ENCODE measurements around the gene HLA-DOA.

Gene HLA-DOA

GRCh38 chr6:32982702-32983492 is 26.5 kb downstream of the HLA-DOA start:
- DNase-seq (ENCODE audit: low spot score), result no peak
- in situ Hi-C loops (cut with MboI; ENCODE audit: low pct_unique_long_range_greater_than_20kb, low sequenced_read_pairs, unreplicated experiment), result no loop called here
- TF ChIP-seq CTCF (IDR thresholded peaks at IDR 0.05; ENCODE audit: extremely low read depth, insufficient read depth, missing control alignments), result no peak

GRCh38 chr6:32982084-32982701 is 27.2 kb downstream of the HLA-DOA start:
- no peak for TF ChIP-seq CTCF (IDR thresholded peaks at IDR 0.05; ENCODE audit: extremely low read depth, insufficient read depth, missing control alignments)
- in situ Hi-C loops (cut with MboI; ENCODE audit: low pct_unique_long_range_greater_than_20kb, low sequenced_read_pairs, unreplicated experiment), result no loop called here
- DNase-seq (ENCODE audit: low spot score), result no peak

GRCh38 chr6:32980488-32981038 is 28.8 kb downstream of the HLA-DOA start:
- no peak for DNase-seq (ENCODE audit: low spot score)
- in situ Hi-C loops (cut with MboI; ENCODE audit: low pct_unique_long_range_greater_than_20kb, low sequenced_read_pairs, unreplicated experiment), result no loop called here

GRCh38 chr6:32979720-32980487 is 29.5 kb downstream of the HLA-DOA start:
- TF ChIP-seq CTCF (IDR thresholded peaks at IDR 0.05; ENCODE audit: extremely low read depth, insufficient read depth, missing control alignments), result no peak
- in situ Hi-C loops (cut with MboI; ENCODE audit: low pct_unique_long_range_greater_than_20kb, low sequenced_read_pairs, unreplicated experiment), result loop anchor here (10.0 kb wide), 1 partner anchor 95 kb away; no protein-coding TSS in a partner anchor
- DNase-seq (ENCODE audit: low spot score), result no peak

More at GRCh38 chr6:32980488-32981038, 28.8 kb downstream of the HLA-DOA start:
- no peak for TF ChIP-seq CTCF (IDR thresholded peaks at IDR 0.05; ENCODE audit: extremely low read depth, insufficient read depth, missing control alignments)

- no peak for TF ChIP-seq CTCF (IDR thresholded peaks at IDR 0.05; ENCODE audit: extremely low read depth, insufficient read depth, missing control alignments)
- DNase-seq (ENCODE audit: low spot score), result no peak
- in situ Hi-C loops (cut with MboI; ENCODE audit: low pct_unique_long_range_greater_than_20kb, low sequenced_read_pairs, unreplicated experiment), result loop anchor here (10.0 kb wide), 1 partner anchor 93 kb away; no protein-coding TSS in a partner anchor
Observed at GRCh38 chr6:32977953-32978324, 31.5 kb downstream of the HLA-DOA start.

GRCh38 chr6:32977272-32977952 is 32.0 kb downstream of the HLA-DOA start:
- no peak for TF ChIP-seq CTCF (IDR thresholded peaks at IDR 0.05; ENCODE audit: extremely low read depth, insufficient read depth, missing control alignments)
- no peak for DNase-seq (ENCODE audit: low spot score)
- in situ Hi-C loops (cut with MboI; ENCODE audit: low pct_unique_long_range_greater_than_20kb, low sequenced_read_pairs, unreplicated experiment), result loop anchor here (10.0 kb wide), 1 partner anchor 93 kb away; no protein-coding TSS in a partner anchor
